Measurements from ENCODE around the gene ST6GALNAC1. TPM values are rescaled to one million over a fixed set of nuclear protein-coding genes. Genes with fewer than 3 reads are reported as not detected.

The ST6GALNAC1 gene
- total and polyA plus RNA-seq, 10 of the 15 experiments (the other 5 are each of a cell fraction or from before 2014, with no cell fraction given), result 0.08 TPM; not detected in 9

DNA sequence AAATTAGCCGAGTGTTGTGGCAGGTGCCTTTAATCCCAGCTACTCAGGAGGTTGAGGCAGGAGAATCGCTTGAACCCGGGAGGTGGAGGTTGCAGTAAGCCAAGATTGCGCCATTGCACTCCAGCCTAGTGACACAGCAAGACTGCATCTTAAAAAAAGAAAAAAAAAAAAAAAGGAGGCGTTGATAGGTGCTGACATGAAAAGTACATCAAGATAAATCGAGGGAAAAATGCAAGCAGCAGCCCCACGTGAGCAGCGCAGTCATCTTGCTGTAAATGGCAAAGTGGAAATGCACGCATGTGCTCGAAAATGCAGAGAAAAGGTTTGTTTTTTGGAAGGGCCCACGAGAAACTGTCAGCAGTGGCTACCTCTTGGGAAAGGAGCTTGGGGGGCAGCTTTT, 46.3 kb upstream of the ST6GALNAC1 start:
- intact Hi-C loops (cut with micrococcal nuclease; ENCODE audit: unreplicated experiment) (loop anchor here (10.0 kb wide), 1 partner anchor 125 kb away; a partner anchor contains a TSS), in situ Hi-C loops (cut with MboI) (no loop called here)
- Histone ChIP-seq H3K79me2 (ENCODE audit: control insufficient read depth, insufficient read depth, low read length) (no peaks in the 10 kb centered on the region), H4K20me1 (ENCODE audit: control insufficient read depth, insufficient read depth) (no peaks in the 10 kb centered on the region), H3K4me2 (ENCODE audit: control insufficient read depth, insufficient read depth) (no peak overlapping the region), H3K4me1 (ENCODE audit: control insufficient read depth, insufficient read depth, low read length) (no peaks in the 10 kb centered on the region), H3K27me3 (replicated peaks in 1 of 2; ENCODE audit: control insufficient read depth in 2 of 2, insufficient read depth in 2 of 2, low read length in 1 of 2) (peaks cover 0 to 1% of the 10 kb centered on the region in 2 experiments; a peak in 2 of 4 replicates), H3K27ac (ENCODE audit: control insufficient read depth, insufficient read depth) (no peak overlapping the region), H3K9ac (ENCODE audit: control insufficient read depth, insufficient read depth, low read length) (no peak overlapping the region), H3K9me3 (replicated peaks; ENCODE audit: control insufficient read depth, insufficient read depth, low read length) (no peaks in the 10 kb centered on the region), H3K36me3 (ENCODE audit: control insufficient read depth in 2 of 2, insufficient read depth in 2 of 2, low read length in 1 of 2) (no peaks in the 10 kb centered on the region), H2AFZ (ENCODE audit: control insufficient read depth, low read depth, low read length) (no peak overlapping the region), H3K4me3 (no peak overlapping the region)
- RAD21 ChIA-PET (ENCODE audit: unreplicated experiment), result interaction anchor here (0.9 kb wide), 1 partner anchor 66 kb away, joined by 3 read pairs; no protein-coding TSS in a partner anchor
- POLR2A ChIA-PET, result no interaction called here
- no peak for DNase-seq (ENCODE audit: low read depth, low spot score)
- 58% methylated on average over 10 of the region's 11 CpGs for WGBS (ENCODE audit: insufficient coverage, insufficient replicate concordance, low lambda C conversion rate, missing lambda C conversion rate)
- CTCF ChIA-PET, result interaction anchor here (1.0 to 2.8 kb wide), 3 partner anchors 8 to 131 kb away, joined by 3 to 21 read pairs (median 3); no protein-coding TSS in a partner anchor
- FAIRE-seq, result no peak
- no peak for ATAC-seq
- SMC1A ChIA-PET (ENCODE audit: uncharacterized antibody, unreplicated experiment), result no interaction called here
- no TSS peak for BruUV-seq (replicated peaks)
- TF ChIP-seq ETV6 (conservative IDR thresholded peaks at IDR 0.05 in 1 of 2, IDR thresholded peaks at IDR 0.05 in 1 of 2; ENCODE audit: borderline replicate concordance in 1 of 2, low read depth in 1 of 2), result no peak
- no peak for TF ChIP-seq NFYB (IDR thresholded peaks at IDR 0.05; ENCODE audit: insufficient read depth, low read depth, low read length)
- no peak for TF ChIP-seq SIN3A (IDR thresholded peaks at IDR 0.05; ENCODE audit: low read depth, low read length)
- TF ChIP-seq TAF1 (IDR thresholded peaks at IDR 0.05; ENCODE audit: borderline replicate concordance, low read depth, low read length), result no peak
- TF ChIP-seq NFYA (IDR thresholded peaks at IDR 0.05; ENCODE audit: borderline replicate concordance, low read depth, low read length), result no peak
- TF ChIP-seq SMAD1 (IDR thresholded peaks at IDR 0.05; ENCODE audit: low read depth, partially characterized antibody), result no peak
- TF ChIP-seq EGR1 (IDR thresholded peaks at IDR 0.05; ENCODE audit: borderline replicate concordance in 1 of 2, low read depth in 2 of 2, low read length in 2 of 2), result no peak
- TF ChIP-seq CBX3 (IDR thresholded peaks at IDR 0.05; ENCODE audit: borderline replicate concordance, low read depth), result no peak
- no peak for TF ChIP-seq POLR2A (IDR thresholded peaks at IDR 0.05; ENCODE audit: low read depth, low read length)
- no peak for TF ChIP-seq RCOR1 (conservative IDR thresholded peaks at IDR 0.05; ENCODE audit: low read depth, low read length)
- TF ChIP-seq NR2C1 (IDR thresholded peaks at IDR 0.05), result no peak
- no peak for TF ChIP-seq MAX (IDR thresholded peaks at IDR 0.05; ENCODE audit: low read depth, low read length)
- TF ChIP-seq RAD51 (IDR thresholded peaks at IDR 0.05), result no peak
